ENCODE data around the gene PPM1E.

Gene PPM1E

GRCh38 chr17:59026176-59026939 lies 270.7 kb downstream of the PPM1E start:
- no peak for TF ChIP-seq CTCF (IDR thresholded peaks at IDR 0.05; ENCODE audit: control extremely low read depth, extremely low read depth, low read depth, missing control alignments)
- CTCF ChIA-PET, result no interaction called here

GRCh38 chr17:59027750-59028149 lies 272.1 kb downstream of the PPM1E start:
- CTCF ChIA-PET, result interaction anchor here (1.2 kb wide), 1 partner anchor 22 kb away, joined by 3 read pairs; no protein-coding TSS in a partner anchor
- no peak for DNase-seq (ENCODE audit: extremely low spot score)
- TF ChIP-seq CTCF (IDR thresholded peaks at IDR 0.05; ENCODE audit: control extremely low read depth, extremely low read depth, low read depth, missing control alignments), result no peak
- POLR2A ChIA-PET, result no interaction called here

More at GRCh38 chr17:59026176-59026939, 270.7 kb downstream of the PPM1E start:
- no peak for DNase-seq (ENCODE audit: extremely low spot score)
- POLR2A ChIA-PET, result no interaction called here

- DNase-seq (ENCODE audit: extremely low spot score), result no peak
- TF ChIP-seq CTCF (IDR thresholded peaks at IDR 0.05; ENCODE audit: control extremely low read depth, extremely low read depth, low read depth, missing control alignments), result no peak
- CTCF ChIA-PET, result interaction anchor here (1.1 to 1.5 kb wide), 3 partner anchors 23 to 39 kb away, joined by 3 to 6 read pairs (median 3); no protein-coding TSS in a partner anchor
- POLR2A ChIA-PET, result no interaction called here
These were observed 272.7 kb downstream of the PPM1E start for GRCh38 chr17:59028328-59028727.

GRCh38 chr17:59030811-59031210 lies 275.2 kb downstream of the PPM1E start:
- ChIA-PET POLR2A (no interaction called here), CTCF (interaction anchor here (0.8 to 2.2 kb wide), 3 partner anchors 12 to 513 kb away, joined by 3 to 5 read pairs (median 3); no protein-coding TSS in a partner anchor)
- no peak for TF ChIP-seq CTCF (IDR thresholded peaks at IDR 0.05; ENCODE audit: control extremely low read depth, extremely low read depth, low read depth, missing control alignments)
- DNase-seq (ENCODE audit: extremely low spot score), result no peak

All from GM10248 (cell line).